ENCODE results near the gene AQP4.

Gene AQP4

DNA sequence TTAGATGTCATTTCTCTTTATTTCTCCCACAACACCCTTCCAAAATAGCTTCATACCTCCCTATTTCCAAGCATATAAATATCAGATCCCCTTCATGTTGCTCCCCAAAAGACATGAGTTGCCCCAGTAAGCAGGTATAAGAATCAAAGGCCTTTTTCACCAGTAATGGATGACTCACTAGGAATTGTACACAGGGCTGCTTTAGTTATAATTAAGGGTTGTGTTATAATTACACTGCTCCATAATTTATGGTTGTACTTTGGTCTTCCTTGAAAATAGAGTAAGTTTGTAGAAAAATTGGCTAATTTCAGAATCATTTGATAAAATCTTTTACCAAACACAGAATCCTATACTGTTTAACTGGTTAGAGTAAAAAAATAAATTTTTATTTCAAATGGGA, 8.8 kb upstream of the AQP4 start:
- Histone ChIP-seq H3K27ac (ENCODE audit: extremely low read depth, low read depth, low read length) (no peak overlapping the region), H3K36me3 (ENCODE audit: control insufficient read depth in 2 of 2, insufficient read depth in 1 of 2, low read length in 2 of 2) (no peaks in the 10 kb centered on the region), H3K4me1 (ENCODE audit: control insufficient read depth, insufficient read depth, low read length) (no peaks in the 10 kb centered on the region), H3K4me3 (ENCODE audit: low read depth, low read length) (no peak overlapping the region), H3K9me3 (ENCODE audit: control insufficient read depth, insufficient read depth, low read depth, low read length) (no peaks in the 10 kb centered on the region)
- POLR2A ChIA-PET: no interaction called here
- TF ChIP-seq ZNF747 (tag by site-specific recombination; IDR thresholded peaks at IDR 0.05) (no peak), ZNF610 (tag by site-specific recombination; IDR thresholded peaks at IDR 0.05; ENCODE audit: borderline replicate concordance) (no peak), PRDM1 (tag by site-specific recombination; IDR thresholded peaks at IDR 0.05) (no peak), SP7 (tag by site-specific recombination; IDR thresholded peaks at IDR 0.05) (peak; percentile 87), ZNF555 (tag by site-specific recombination; conservative IDR thresholded peaks at IDR 0.05) (no peak), ZNF350 (tag by site-specific recombination; IDR thresholded peaks at IDR 0.05) (no peak)
- TF ChIP-seq, protein P1, sequence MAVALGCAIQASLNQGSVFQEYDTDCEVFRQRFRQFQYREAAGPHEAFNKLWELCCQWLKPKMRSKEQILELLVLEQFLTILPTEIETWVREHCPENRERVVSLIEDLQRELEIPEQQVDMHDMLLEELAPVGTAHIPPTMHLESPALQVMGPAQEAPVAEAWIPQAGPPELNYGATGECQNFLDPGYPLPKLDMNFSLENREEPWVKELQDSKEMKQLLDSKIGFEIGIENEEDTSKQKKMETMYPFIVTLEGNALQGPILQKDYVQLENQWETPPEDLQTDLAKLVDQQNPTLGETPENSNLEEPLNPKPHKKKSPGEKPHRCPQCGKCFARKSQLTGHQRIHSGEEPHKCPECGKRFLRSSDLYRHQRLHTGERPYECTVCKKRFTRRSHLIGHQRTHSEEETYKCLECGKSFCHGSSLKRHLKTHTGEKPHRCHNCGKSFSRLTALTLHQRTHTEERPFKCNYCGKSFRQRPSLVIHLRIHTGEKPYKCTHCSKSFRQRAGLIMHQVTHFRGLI (tag by site-specific recombination; IDR thresholded peaks at IDR 0.05): no peak
- TF ChIP-seq, protein P2, sequence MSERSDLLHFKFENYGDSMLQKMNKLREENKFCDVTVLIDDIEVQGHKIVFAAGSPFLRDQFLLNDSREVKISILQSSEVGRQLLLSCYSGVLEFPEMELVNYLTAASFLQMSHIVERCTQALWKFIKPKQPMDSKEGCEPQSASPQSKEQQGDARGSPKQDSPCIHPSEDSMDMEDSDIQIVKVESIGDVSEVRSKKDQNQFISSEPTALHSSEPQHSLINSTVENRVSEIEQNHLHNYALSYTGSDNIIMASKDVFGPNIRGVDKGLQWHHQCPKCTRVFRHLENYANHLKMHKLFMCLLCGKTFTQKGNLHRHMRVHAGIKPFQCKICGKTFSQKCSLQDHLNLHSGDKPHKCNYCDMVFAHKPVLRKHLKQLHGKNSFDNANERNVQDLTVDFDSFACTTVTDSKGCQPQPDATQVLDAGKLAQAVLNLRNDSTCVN (tag by site-specific recombination; optimal IDR thresholded peaks at IDR 0.05): no peak
- CTCF ChIA-PET: no interaction called here

DNA sequence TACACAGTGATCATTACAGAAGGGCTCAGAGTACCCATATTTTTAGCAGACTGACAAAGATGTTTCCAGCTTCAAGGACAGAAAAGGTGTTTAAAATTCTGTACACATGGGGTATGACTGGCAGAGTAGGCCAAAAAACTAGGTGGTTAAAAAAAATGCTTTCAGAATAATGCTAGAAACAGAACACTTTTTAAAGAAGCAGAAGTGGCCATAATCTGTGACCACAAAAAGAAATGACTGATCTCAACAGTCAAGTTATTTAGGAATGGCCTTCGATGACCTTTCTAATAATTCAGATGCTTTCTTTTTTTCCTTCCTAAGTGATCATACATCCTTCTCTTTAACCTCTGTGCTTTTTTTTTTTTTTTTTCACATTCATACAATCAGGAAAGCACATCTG, 4.1 kb upstream of the AQP4 start:
- H3K36me3 ChIP-seq (ENCODE audit: control insufficient read depth in 2 of 2, insufficient read depth in 1 of 2, low read length in 2 of 2): no peaks in the 10 kb centered on the region
- no peaks in the 10 kb centered on the region for H3K9me3 ChIP-seq (ENCODE audit: control insufficient read depth, insufficient read depth, low read depth, low read length)
- TF ChIP-seq ZNF549 (tag by site-specific recombination; IDR thresholded peaks at IDR 0.05): no peak
- no peak for TF ChIP-seq ZNF214 (tag by site-specific recombination; IDR thresholded peaks at IDR 0.05; ENCODE audit: borderline replicate concordance)
- no peak for TF ChIP-seq ZNF600 (tag by site-specific recombination; IDR thresholded peaks at IDR 0.05)
- no peak for TF ChIP-seq ZBTB20 (tag by site-specific recombination; IDR thresholded peaks at IDR 0.05)
- TF ChIP-seq ZNF629 (tag by site-specific recombination; IDR thresholded peaks at IDR 0.05): no peak
- no peak for TF ChIP-seq ZSCAN16 (tag by site-specific recombination; IDR thresholded peaks at IDR 0.05)
- no peak for TF ChIP-seq ZNF571 (tag by site-specific recombination; IDR thresholded peaks at IDR 0.05)
- TF ChIP-seq, protein P1 (tag by site-specific recombination; IDR thresholded peaks at IDR 0.05): no peak
- TF ChIP-seq TCF7L2 (IDR thresholded peaks at IDR 0.05; ENCODE audit: borderline replicate concordance, low read depth, low read length): no peak
- TF ChIP-seq ZNF707 (tag by site-specific recombination; IDR thresholded peaks at IDR 0.05): no peak
- TF ChIP-seq ZEB2 (tag by site-specific recombination; IDR thresholded peaks at IDR 0.05): no peak
- TF ChIP-seq SP2 (tag by site-specific recombination; IDR thresholded peaks at IDR 0.05): no peak
- no peak for TF ChIP-seq ZNF792 (tag by site-specific recombination; IDR thresholded peaks at IDR 0.05)
- no peak for TF ChIP-seq ZNF155 (tag by site-specific recombination; IDR thresholded peaks at IDR 0.05)
- no peak for TF ChIP-seq KLF1 (tag by site-specific recombination; IDR thresholded peaks at IDR 0.05)
- TF ChIP-seq, protein P3, sequence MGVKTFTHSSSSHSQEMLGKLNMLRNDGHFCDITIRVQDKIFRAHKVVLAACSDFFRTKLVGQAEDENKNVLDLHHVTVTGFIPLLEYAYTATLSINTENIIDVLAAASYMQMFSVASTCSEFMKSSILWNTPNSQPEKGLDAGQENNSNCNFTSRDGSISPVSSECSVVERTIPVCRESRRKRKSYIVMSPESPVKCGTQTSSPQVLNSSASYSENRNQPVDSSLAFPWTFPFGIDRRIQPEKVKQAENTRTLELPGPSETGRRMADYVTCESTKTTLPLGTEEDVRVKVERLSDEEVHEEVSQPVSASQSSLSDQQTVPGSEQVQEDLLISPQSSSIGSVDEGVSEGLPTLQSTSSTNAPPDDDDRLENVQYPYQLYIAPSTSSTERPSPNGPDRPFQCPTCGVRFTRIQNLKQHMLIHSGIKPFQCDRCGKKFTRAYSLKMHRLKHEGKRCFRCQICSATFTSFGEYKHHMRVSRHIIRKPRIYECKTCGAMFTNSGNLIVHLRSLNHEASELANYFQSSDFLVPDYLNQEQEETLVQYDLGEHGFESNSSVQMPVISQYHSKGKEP (tag by site-specific recombination; IDR thresholded peaks at IDR 0.05): no peak
- TF ChIP-seq ZBTB1 (tag by site-specific recombination; IDR thresholded peaks at IDR 0.05): no peak
- TF ChIP-seq, protein P4, sequence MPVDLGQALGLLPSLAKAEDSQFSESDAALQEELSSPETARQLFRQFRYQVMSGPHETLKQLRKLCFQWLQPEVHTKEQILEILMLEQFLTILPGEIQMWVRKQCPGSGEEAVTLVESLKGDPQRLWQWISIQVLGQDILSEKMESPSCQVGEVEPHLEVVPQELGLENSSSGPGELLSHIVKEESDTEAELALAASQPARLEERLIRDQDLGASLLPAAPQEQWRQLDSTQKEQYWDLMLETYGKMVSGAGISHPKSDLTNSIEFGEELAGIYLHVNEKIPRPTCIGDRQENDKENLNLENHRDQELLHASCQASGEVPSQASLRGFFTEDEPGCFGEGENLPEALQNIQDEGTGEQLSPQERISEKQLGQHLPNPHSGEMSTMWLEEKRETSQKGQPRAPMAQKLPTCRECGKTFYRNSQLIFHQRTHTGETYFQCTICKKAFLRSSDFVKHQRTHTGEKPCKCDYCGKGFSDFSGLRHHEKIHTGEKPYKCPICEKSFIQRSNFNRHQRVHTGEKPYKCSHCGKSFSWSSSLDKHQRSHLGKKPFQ (tag by site-specific recombination; IDR thresholded peaks at IDR 0.05): no peak
- TF ChIP-seq, protein P2 (tag by site-specific recombination; optimal IDR thresholded peaks at IDR 0.05): no peak
- H3K27ac ChIP-seq (ENCODE audit: extremely low read depth, low read depth, low read length): no peak overlapping the region
- no peaks in the 10 kb centered on the region; the same call in 1 of the 2 replicates for H3K4me1 ChIP-seq (ENCODE audit: control insufficient read depth, insufficient read depth, low read length)
- POLR2A ChIA-PET: no interaction called here
- no peak overlapping the region for H3K4me3 ChIP-seq (ENCODE audit: low read depth, low read length)
- CTCF ChIA-PET: interaction anchor here (0.6 kb wide), 1 partner anchor 11 kb away, joined by 3 read pairs; no protein-coding TSS in a partner anchor
